Iris pigment epithelial cell (primary cell): ENCODE measurements around the gene SLC26A8.
A peak's percentile ranks its signal among the peaks of the same experiment; 100 is the strongest.
"Not testable (repeated sequence)": the region's sequence is repeated elsewhere in the genome, so short reads cannot be mapped to it uniquely, and the experiment has no call there.

Experiments
- DNase-seq: peaks from one replicate; pipeline ENCODE4 v3.0.0-alpha.2; 2011; ENCODE audit warnings: low read depth

Gene SLC26A8

DNA sequence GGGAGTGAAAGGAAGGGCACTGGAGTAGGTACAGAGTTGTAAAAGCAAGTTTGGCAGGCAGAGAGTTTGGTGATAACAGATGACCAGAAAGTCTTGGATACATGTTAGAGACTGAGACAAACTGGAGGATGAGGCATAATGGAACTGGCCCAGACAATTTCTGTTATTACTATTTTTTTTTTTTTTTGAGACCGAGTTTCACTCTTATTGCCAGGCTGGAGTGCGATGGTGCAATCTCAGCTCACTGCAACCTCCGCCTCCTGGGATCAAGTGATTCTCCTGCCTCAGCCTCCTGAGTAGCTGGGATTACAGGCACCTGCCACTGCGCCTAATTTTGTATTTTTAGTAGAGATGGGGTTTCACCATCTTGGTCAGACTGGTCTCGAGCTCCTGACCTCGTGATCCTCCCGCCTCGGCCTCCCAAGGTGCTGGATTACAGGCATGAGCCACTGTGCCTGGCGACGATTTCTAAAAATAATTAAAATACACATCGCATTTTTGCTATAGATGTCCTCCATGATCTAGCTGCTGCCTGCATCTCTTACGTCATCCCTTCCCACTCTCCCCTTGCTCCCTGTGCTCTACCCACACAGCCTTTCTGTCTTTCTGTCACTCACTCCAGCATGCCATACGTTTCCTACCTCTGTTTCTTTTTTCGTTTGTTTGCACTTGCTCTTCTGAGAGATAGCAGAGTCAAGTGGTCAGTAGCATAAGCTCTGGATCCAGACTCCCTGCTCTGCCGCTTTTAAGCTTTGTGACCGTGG is 26.7 kb upstream of the SLC26A8 start:
- no peak for DNase-seq

DNA sequence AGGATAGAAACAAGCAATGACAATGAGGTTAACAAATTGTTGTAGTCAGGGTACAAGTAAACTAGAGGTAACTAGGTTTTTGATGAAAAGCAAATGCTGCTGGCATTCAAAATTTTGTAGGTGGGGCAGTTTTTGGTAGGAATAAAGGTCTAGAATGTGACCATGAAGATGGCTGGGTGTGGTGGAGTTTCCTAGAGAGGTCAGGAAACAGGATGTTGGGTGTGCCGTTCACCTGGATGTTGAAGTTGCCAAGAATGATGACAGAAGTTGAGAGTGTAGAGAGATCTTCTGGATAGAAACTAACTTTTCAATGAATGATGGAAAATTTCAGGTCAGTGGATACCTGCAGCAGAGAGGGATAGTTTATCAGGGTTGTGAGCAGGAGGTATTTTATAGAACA is 25.9 kb upstream of the SLC26A8 start:
- DNase-seq = no peak

DNA sequence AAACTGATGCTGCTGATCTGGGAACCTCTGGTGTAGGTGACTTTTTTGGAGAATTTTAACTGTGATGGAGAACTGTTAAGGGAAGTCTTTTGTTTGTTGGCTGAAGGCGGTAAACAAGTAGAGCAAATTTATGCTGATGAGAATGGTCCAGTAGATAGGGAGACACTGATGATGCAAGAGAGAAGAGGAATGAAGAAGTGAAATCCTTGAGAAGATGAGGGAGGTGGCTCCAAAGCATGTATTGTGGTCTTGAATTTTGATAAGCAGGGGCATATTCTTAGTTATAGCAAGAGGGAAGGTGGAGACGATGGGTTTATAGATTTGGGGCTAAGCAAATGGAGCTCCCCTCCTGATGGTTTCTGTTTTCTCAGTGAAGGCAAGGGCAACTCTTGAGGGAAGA is 25.1 kb upstream of the SLC26A8 start:
- DNase-seq = no peak

DNA sequence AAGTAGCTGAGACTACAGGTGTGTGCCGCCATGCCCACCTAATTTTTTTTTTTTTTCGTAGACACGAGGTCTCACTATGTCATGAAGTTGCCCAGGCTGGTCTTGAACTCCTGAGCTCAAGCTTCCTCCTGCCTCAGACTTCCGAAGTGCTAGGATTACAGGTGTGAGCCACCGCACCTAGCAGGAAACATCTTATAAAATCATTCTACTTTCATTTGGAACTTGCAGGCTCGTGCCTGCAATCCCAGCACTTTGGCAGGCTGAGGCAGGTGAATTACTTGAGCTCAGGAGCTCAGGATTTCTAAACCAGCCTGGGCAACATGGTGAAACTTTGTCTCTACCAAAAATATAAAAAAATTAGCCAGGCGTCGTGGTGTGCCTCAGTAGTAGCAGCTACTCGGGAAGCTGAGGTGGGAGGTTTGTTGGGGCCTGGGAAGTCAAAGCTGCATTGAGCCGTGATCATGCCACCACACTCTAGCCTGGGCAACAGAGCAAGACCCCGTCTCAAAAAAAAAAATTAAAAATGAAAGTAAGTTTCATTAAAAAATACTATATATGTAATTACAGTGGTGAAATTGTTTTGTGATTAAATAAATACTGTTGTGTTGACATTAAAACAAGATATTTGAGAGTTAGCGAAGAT is 18.3 kb upstream of the SLC26A8 start:
- DNase-seq = no peak

DNA sequence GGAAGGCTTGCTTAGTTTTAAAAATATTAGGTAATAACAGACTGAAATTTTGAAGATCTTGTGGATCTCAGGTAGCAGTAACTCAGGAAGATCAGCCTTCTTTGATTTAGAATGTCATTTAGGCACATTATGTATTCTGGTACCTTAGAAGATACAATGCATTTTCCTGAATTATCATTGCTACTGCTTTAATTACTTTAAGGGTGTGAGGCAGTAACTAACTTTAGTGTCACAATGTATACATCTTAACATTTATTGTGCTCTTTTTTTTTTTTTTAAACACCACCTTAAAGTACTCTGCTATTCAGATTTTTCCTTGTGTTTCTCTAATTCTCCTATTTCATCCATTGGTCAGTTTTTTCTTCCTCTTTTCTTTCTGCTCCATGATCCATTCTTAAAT is 16.5 kb upstream of the SLC26A8 start:
- DNase-seq = no peak

DNA sequence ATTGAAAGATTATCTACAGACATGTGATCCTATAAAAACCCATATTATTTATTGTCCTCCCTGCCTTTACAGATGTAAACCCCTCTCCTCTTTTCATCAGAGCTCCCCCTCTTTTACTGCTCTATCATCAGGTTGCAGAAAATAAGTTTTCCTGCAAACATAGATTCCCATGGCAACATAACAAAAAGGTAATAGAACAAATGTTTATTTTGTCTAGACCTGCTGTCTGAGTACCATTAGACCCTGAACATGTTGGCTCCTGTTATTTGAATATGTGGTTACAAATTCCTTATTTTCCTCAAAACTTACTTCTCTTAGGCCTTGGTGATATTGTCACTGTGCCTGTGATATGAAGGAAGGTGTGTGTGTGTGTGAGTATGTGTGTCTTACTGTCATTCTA is 14.7 kb upstream of the SLC26A8 start:
- peak; percentile 17 for DNase-seq

DNA sequence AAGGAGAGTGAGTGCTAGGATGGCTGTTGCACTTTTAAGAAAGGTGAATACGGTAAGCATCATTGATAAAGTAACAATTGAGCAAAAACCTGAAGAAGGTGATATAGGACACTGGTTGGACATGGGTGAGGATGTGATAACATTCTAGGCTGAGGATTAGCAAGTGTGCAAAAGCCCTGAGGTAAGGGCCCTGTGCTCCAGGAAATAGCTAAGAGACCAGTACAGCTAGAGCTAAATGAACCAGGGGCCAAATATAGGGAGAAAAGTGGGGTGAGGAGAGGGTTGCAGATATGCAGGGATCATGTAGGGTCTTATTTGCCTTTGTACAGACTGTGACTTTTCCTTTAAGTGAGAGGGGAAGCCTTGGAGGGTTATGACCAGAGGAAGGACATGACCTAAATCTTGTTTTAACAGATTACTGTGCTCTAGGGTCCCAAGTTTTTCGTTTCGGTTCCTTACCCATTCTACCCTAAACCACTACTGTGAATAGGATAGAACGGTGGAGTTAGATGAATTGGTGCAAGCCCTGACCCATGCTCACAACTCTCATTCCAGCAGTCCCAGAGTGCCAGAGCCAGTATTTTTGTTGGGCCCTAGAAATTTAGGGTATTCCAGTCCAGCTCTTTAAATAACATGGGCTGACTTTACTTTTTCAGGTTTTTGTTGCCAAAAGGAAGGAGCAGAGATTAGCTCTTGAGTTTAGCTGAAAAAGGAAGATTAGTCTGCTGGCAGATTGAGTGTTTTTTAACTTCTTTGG is 13.9 kb upstream of the SLC26A8 start:
- no peak for DNase-seq

DNA sequence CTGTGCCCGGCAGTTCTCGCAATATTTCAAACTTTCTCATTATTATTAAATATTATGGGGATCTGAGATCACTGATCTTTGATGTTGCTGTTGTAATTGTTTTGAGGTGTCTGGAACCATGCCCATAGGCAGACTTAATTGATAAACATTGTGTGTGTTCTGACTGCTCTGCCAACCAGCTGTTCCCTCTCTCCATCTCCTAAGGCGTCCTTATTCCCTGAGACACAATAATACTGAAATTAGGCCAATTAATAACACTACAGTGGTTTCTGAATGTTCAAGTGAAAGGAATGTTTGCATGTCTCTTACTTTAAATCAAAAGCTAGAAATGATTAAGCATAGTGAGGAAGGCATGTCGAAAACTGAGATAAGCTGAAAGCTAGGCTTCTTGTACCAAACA is 10.8 kb upstream of the SLC26A8 start:
- peak; percentile 9 for DNase-seq

DNA sequence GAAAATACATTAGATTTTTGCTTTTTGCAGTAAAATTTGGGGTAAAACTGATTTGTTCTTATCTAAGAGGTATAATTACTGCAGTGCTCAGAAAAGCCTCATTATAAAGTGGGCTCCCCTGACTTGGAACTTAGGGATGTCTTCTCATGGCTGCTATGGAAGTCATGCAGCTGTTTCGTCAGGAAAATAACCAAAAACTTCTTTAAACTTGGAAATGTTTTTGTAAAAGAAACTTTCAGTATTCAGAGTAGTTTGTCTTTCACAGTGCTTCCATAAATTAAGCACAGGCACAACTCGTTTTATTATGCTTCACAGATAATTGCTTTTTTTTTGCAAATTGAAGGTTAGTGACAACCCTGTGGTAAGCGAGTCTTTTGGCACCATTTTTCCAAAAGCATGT is 10.0 kb upstream of the SLC26A8 start:
- DNase-seq = no peak

DNA sequence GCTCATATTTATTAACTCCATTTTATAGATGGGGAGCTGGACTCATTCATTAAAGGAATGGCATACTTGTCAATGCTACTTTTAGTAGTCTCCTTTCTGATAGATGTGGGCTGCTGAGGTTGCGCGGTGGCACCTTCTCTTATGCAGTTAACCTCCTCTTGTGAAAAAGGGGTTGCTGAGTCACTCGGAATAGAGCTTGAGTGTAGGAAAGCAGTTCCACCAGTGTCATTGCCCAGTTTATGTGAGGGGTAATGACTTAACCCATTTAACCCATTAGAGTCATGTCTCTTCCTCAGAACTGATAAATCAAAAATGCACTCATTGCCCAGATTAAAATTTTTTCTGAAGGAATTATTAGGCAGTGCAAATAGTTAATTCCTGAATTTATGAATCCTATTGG is 9.5 kb upstream of the SLC26A8 start:
- DNase-seq = peak; percentile 45

DNA sequence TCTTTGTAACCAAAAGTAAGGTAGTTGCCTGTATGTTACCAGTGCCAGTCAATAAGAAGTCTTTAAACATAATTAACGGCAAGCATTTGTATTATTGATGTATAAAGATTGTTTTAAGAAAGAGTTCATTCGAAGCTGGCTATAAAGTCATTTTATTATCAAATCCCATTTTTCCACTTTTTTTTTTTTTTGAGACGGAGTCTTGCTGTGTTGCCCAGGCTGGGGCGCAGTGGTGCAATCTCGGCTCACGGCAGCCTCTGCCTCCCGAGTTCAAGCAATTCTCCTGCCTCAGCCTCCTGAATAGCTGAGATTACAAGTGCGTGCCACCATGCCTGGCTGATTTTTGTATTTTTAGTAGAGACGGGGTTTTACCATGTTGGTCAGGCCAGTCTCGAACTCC is 8.7 kb upstream of the SLC26A8 start:
- DNase-seq = not testable (repeated sequence)

DNA sequence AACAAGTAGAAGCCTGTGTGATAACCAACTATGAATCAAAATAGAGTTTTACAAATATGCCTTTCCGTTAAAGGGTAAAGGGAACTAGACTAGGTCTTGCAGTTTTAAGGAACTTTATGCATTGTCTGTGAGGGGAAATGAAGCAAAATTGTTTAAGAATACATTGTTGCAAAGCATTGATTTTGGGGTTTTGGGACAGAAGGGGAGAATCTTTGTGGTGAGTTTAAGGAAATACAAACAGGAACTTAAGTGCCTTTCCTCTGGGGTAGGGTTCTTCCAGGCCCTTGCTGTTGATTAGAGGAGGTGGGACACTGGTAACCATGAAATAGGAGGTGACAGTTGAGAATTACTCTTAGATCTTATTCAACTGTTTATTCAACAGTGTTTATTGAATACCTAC is 7.8 kb upstream of the SLC26A8 start:
- no peak for DNase-seq

DNA sequence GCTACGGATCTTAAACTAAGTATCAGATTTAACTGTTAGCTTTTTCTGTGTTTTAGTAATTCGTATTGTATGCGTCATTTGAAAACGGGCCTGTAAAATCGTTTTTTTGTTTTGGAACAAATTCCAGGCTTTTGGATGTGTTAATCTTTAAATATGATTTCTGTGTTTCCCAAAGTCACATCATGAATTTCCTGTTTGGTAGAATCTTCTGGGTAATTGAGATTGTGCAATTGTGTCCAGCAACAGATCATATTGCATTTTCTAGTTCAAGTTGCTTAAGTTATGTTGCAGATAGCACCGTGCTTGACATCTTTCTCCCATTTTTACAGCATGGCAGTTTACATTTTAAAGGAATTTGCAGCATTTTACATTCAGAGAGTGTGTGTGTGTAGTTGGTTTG is 5.0 kb upstream of the SLC26A8 start:
- DNase-seq = peak; percentile 91

DNA sequence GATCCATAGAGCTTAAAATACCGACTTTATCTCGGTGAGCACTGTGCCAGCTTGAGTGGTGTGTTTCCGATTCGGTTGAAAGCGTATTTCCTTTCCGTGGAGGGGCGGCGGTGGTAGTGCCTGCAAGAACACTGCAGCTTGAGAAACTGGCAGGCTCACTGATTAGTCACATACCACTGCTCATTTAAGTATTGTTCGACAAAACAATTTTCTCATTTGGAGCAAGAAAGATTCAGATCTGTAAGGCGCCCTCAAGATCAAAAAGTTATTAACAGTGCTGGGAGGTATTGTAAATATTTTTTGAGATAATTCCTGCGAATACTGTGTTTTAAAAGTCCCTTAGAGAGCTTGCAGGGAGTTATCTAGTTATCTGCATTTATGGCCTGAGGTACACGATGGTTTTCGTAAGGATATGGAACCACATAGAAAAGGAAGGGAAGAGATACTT is 4.5 kb upstream of the SLC26A8 start:
- DNase-seq = peak; percentile 84

DNA sequence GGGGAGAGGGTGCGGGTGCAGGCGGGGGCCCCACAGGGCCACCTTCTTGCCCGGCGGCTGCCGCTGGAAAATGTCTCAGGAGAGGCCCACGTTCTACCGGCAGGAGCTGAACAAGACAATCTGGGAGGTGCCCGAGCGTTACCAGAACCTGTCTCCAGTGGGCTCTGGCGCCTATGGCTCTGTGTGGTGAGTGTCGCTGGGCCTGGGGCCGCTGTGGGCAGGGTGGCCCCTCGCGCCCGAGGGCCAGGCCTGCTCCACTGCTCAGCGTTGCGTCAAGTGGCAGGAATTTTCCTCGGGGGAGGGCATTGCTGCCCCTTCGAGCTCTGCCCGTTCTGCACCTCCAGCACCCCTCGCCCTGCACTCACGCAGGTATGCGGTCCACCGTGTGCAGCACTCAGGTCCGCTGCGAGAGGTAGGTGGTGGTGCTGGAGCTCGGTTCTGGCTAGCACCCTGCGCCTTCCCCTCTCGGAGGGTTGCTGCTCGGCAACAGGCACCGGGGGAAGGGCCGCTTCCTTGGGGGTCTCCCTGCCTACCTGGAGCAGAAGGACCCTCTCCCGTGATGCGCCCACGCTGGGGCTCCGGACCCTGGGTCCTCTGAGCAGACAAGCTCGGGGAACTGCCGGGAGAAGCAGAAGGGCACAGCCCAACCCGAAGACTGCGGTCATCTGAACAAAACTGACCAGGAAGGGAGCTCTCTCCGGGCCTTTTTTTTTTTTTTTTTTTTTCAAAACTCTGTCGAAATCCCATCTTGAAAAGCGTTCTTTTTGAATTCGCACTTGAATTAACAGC is 3.8 kb upstream of the SLC26A8 start:
- DNase-seq = peak; percentile 28

DNA sequence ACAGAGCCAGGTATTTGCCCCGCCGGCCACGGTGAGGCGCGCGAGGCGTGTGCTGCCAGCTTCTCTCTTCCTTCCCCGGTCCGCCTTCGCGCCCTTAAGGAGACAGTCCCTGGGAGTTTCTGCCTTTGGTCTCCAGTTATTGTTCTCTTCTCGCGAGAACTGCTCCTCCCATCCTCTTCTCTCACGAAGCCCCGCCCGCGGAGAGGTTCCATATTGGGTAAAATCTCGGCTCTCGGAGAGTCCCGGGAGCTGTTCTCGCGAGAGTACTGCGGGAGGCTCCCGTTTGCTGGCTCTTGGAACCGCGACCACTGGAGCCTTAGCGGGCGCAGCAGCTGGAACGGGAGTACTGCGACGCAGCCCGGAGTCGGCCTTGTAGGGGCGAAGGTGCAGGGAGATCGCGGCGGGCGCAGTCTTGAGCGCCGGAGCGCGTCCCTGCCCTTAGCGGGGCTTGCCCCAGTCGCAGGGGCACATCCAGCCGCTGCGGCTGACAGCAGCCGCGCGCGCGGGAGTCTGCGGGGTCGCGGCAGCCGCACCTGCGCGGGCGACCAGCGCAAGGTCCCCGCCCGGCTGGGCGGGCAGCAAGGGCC is 3.2 kb upstream of the SLC26A8 start, which contains the start of gene MAPK14:
TSS of gene MAPK14 (plus strand) at position 308 of the 587 bp plus-strand sequence. CDS start 350 bp downstream, outside the sequence.
- peak; percentile 99 for DNase-seq

DNA sequence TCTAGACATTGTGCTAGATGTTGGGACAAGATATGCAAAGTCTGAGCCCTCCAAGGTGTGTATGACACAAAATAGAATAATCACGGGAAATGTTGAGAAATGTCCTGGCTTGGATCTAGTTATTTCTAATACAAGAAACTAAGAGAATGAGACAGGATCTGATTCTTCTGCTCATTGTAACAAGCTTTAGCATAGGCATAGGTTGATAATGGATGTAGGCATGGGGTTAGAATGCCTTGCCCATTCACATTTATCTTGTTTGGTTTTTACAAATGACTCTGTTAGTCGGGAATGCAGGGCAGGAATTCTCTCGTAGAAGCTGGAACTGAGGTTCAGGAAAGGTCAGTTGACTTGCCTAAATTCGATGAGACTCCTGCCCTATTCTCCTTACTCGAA is 1.5 kb upstream of the SLC26A8 start:
- DNase-seq = peak; percentile 22

DNA sequence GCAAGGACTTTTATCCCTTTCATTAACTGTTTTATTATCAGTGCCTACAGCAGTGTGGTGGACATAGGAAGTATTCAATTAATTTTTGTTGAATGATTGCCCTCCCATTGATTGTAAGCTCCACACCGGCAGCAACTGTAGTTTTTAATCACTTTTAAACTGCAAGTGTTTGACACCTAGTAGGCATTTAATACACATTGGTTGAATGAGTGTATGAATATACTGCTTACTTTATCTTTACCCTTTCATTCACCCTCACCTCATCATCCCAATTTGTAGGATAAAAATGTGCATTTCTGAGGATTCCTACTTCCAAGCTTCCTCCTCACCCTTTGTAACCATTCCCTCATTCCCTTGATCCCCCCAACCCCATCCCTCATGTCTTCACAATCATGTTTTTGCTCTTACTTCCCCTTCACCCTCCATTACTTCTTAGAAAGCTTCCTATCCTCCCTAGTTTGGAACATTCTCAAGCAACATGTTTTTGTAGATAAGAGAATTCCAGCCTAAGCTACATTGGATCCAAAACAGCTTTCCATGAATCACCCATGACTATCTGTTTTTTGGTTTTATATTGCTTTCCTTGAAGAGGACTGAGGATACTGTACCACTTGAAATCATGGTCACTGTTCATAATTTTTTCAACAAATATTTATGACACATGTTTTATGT is 955 bp upstream of the SLC26A8 start:
- peak; percentile 38 for DNase-seq

DNA sequence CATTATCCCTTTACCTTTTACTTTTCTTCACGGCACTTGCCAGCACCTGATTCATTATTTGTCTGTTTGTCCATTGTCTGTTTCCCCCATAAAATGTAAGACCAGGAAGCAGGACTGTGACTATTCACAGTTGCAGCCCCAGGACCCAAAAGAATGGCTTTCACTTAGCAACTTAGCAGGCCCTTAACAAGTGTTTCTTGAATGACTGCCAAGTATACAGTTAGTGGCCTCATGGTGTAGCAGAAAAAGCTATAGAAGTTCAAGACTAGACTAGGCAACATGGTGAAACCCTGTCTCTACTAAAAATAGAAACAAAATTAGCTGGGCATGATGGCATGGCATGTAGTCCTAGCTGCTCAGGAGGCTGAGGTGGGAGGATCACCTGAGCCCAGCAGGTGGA is 4.3 kb downstream of the SLC26A8 start:
- no peak for DNase-seq

DNA sequence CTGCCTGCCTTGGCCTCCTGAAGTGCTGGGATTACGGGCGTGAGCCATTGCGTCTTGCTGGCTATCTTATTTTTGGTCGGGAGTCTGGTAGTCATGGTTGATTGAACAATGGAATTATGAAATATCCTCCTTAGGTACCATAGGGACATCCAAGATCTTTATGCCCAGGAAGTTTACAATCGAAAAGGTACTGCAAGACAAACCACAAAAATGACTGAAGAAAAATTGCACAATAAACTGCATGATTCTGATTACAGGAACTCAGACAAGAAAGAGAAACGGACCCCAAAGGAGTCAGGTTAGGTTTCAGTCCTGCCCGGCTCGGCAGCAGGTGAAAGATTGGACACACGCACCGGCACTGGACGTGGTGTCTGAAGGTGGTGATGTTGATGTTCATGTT is 5.3 kb downstream of the SLC26A8 start:
- DNase-seq = no peak

DNA sequence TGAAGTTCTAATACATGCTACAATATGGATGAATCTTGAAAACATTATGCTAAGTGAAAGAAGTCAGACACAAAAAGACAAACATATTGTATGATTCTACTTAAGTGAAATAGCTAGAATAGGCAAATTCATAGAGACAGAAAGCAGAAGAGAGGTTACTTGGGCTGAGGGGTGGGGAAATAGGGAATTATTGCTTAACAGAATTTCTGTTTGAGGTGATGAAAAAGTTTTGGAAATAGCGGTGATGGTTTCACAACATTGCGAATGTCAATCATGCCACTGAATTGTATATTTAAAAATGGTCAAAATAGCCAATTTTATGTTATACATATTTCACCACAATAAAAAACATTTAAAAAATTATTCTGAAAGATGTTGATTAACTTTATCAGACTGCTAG is 6.1 kb downstream of the SLC26A8 start:
- no peak for DNase-seq
